Spleen (tissue), 7 donors: Measurements from ENCODE around the gene MAST2.

Source experiments
- CTCF ChIP-seq, 11 experiments: fragments of 200-600 bp in 7 of 11; fragments of 450-650 bp in 4 of 11; sonication (generic) in 4 of 11; IDR thresholded peaks in 8 of 11; conservative IDR thresholded peaks in 3 of 11; 1 replicate in 7 of 11; 2 replicates in 4 of 11; pipeline versions ENCODE4 v1.4.0 to v1.8.0; 2016 to 2021; ENCODE audit warnings: antibody characterized with exemption in 11 of 11, inconsistent platforms in 4 of 11, mild to moderate bottlenecking in 1 of 11
- POLR2A ChIP-seq, 3 donors: fragments of 450-650 bp; IDR thresholded peaks; one replicate each; pipeline ENCODE4 v1.5.1; 2017; ENCODE audit warnings: antibody characterized with exemption in 3 of 3, mild to moderate bottlenecking in 1 of 3
- POLR2AphosphoS5 ChIP-seq, 3 donors: sonication (generic); formaldehyde crosslinking; IDR thresholded peaks; one replicate each; pipeline ENCODE4 v1.5.1; 2017; ENCODE audit warnings: antibody characterized with exemption in 3 of 3
- donor health status: DM: no; HTN: no; CAD: no; lungs with moderate emphysema.
- donor health status: DM: no; HTN: no; CAD: no.
- donor health status: DM: no; HTN: no; CAD: no.

GRCh38 chr1:45972621-45973020, 169.2 kb downstream of the MAST2 start:
- TF ChIP-seq CTCF (IDR thresholded peaks at IDR 0.05 in 8 of 11, conservative IDR thresholded peaks at IDR 0.05 in 3 of 11) (no peak), POLR2A (IDR thresholded peaks at IDR 0.05) (no peak), POLR2AphosphoS5 (IDR thresholded peaks at IDR 0.05) (no peak)
